Measurements from ENCODE around the gene C1orf21. TPM values are rescaled to one million over a fixed set of nuclear protein-coding genes. Genes with fewer than 3 reads are reported as not detected.

The C1orf21 gene
- total RNA-seq, 1 experiment from 2014 or later = 7.5 TPM

GRCh38 chr1:184507604-184508280 lies 120.9 kb downstream of the C1orf21 start:
- Histone ChIP-seq H3K4me1 (no peaks in the 10 kb centered on the region; the same call in 1 of the 2 replicates), H3K36me3 (no peaks in the 10 kb centered on the region), H3K9me3 (replicated peaks) (no peaks in the 10 kb centered on the region), H3K27ac (no peak overlapping the region), H3K4me3 (no peak overlapping the region), H3K27me3 (no peaks in the 10 kb centered on the region)
- DNase-seq = no peak

- Histone ChIP-seq H3K4me1 (no peaks in the 10 kb centered on the region), H3K27me3 (no peaks in the 10 kb centered on the region), H3K4me3 (no peak overlapping the region), H3K9me3 (replicated peaks) (no peaks in the 10 kb centered on the region), H3K36me3 (no peaks in the 10 kb centered on the region), H3K27ac (no peak overlapping the region)
- DNase-seq = no peak
Measured at GRCh38 chr1:184509105-184509504, 122.3 kb downstream of the C1orf21 start.

DNA sequence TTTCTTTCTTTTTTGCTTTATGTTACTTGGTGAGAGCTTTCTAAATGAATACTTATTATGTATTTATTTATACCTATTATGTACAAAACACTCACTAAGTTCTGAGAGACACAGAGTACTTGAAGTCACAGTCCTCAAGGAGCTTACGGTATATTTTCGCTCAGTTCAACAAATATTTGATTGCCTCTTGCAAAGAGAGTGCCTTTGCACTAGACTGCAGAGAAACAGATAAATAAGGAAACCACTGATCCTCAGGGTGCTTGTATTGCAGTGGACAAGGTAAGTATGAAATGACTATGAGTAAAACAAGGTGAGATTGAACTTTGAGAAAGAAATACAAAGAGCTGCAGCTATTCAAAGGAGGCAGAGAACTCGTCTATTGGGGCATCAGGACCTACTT lies 123.3 kb downstream of the C1orf21 start:
- Histone ChIP-seq H3K4me3 (no peak overlapping the region), H3K36me3 (no peaks in the 10 kb centered on the region), H3K27me3 (no peaks in the 10 kb centered on the region), H3K27ac (no peak overlapping the region), H3K9me3 (replicated peaks) (no peaks in the 10 kb centered on the region), H3K4me1 (no peaks in the 10 kb centered on the region)
- DNase-seq = no peak

DNA sequence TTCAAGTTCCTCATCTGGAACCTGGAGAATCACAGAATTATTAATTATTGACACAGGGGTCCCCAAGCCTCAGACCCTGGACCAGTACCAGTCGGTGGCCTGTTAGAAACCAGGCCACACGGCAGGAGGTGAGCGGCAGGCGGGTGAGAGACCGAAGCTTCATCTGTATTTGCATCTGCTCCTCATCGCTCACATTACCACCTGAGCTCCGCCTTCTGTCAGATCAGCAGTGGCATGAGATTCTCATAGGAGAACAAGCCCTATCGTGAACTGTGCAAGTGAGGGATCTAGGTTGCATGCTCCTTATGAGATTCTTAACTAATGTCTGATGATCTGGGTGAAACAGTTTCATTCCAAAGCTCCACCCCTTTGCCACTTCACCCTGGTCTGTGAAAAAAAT lies 125.9 kb downstream of the C1orf21 start:
- DNase-seq = no peak
- H3K9me3 ChIP-seq (replicated peaks) = no peaks in the 10 kb centered on the region
- H3K36me3 ChIP-seq = no peaks in the 10 kb centered on the region
- no peaks in the 10 kb centered on the region for H3K27me3 ChIP-seq
- no peak overlapping the region for H3K4me3 ChIP-seq
- H3K4me1 ChIP-seq = no peaks in the 10 kb centered on the region
- no peak overlapping the region for H3K27ac ChIP-seq

- H3K9me3 ChIP-seq (replicated peaks) = no peaks in the 10 kb centered on the region
- no peaks in the 10 kb centered on the region for H3K27me3 ChIP-seq
- no peaks in the 10 kb centered on the region for H3K36me3 ChIP-seq
- H3K27ac ChIP-seq = no peak overlapping the region
- DNase-seq = no peak
- H3K4me1 ChIP-seq = no peaks in the 10 kb centered on the region
- H3K4me3 ChIP-seq = no peak overlapping the region
Measured at GRCh38 chr1:184513421-184513820, 126.6 kb downstream of the C1orf21 start.

- DNase-seq = no peak
Measured at GRCh38 chr1:184513966-184514365, 127.1 kb downstream of the C1orf21 start.

GRCh38 chr1:184514447-184514846 lies 127.6 kb downstream of the C1orf21 start:
- Histone ChIP-seq H3K4me1 (no peaks in the 10 kb centered on the region), H3K4me3 (no peak overlapping the region), H3K9me3 (replicated peaks) (no peaks in the 10 kb centered on the region), H3K36me3 (no peaks in the 10 kb centered on the region), H3K27me3 (no peaks in the 10 kb centered on the region), H3K27ac (no peak overlapping the region)
- DNase-seq = no peak

More at GRCh38 chr1:184513966-184514365, 127.1 kb downstream of the C1orf21 start:
- no peaks in the 10 kb centered on the region for H3K27me3 ChIP-seq
- no peak overlapping the region for H3K27ac ChIP-seq
- no peaks in the 10 kb centered on the region for H3K9me3 ChIP-seq (replicated peaks)
- H3K4me3 ChIP-seq = no peak overlapping the region
- no peaks in the 10 kb centered on the region for H3K4me1 ChIP-seq
- no peaks in the 10 kb centered on the region for H3K36me3 ChIP-seq

- H3K9me3 ChIP-seq (replicated peaks) = no peaks in the 10 kb centered on the region
- H3K27me3 ChIP-seq = no peaks in the 10 kb centered on the region
- DNase-seq = no peak
Measured at GRCh38 chr1:184517130-184517529, 130.3 kb downstream of the C1orf21 start.

GRCh38 chr1:184518736-184519357 lies 132.0 kb downstream of the C1orf21 start:
- Histone ChIP-seq H3K4me3 (no peak overlapping the region), H3K27ac (no peak overlapping the region), H3K9me3 (replicated peaks) (no peaks in the 10 kb centered on the region), H3K36me3 (no peaks in the 10 kb centered on the region), H3K4me1 (no peaks in the 10 kb centered on the region), H3K27me3 (no peaks in the 10 kb centered on the region)
- no peak for DNase-seq

More at GRCh38 chr1:184517130-184517529, 130.3 kb downstream of the C1orf21 start:
- Histone ChIP-seq H3K4me3 (no peak overlapping the region), H3K4me1 (no peaks in the 10 kb centered on the region), H3K36me3 (no peaks in the 10 kb centered on the region), H3K27ac (no peak overlapping the region)

DNA sequence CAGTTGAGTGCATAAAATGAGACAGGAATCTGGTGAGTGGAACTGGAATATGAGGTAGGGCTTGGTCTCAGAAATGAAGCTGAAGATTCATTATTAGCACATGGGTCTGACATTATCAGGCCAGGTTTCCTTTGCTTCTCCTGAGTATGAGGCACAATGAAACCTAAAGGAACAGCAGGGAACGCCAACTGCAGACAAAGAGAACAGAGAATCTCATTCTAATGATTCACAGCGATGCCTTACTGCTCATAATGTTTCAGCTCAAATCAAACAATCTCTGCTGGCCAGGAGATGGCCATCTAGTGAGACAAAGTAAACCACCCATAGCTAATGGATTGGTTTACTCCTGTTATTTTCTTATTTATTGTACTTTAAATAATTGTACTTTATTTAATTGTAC lies 133.5 kb downstream of the C1orf21 start:
- H3K27ac ChIP-seq = no peak overlapping the region
- no peak for DNase-seq
- no peaks in the 10 kb centered on the region for H3K4me1 ChIP-seq
- no peaks in the 10 kb centered on the region for H3K27me3 ChIP-seq
- H3K36me3 ChIP-seq = no peaks in the 10 kb centered on the region
- no peak overlapping the region for H3K4me3 ChIP-seq
- H3K9me3 ChIP-seq (replicated peaks) = no peaks in the 10 kb centered on the region

GRCh38 chr1:184524248-184524647 lies 137.4 kb downstream of the C1orf21 start:
- H3K4me3 ChIP-seq = no peak overlapping the region
- no peaks in the 10 kb centered on the region for H3K27me3 ChIP-seq
- H3K36me3 ChIP-seq = no peaks in the 10 kb centered on the region
- no peaks in the 10 kb centered on the region for H3K4me1 ChIP-seq
- no peaks in the 10 kb centered on the region for H3K9me3 ChIP-seq (replicated peaks)
- H3K27ac ChIP-seq = no peak overlapping the region
- DNase-seq = no peak

DNA sequence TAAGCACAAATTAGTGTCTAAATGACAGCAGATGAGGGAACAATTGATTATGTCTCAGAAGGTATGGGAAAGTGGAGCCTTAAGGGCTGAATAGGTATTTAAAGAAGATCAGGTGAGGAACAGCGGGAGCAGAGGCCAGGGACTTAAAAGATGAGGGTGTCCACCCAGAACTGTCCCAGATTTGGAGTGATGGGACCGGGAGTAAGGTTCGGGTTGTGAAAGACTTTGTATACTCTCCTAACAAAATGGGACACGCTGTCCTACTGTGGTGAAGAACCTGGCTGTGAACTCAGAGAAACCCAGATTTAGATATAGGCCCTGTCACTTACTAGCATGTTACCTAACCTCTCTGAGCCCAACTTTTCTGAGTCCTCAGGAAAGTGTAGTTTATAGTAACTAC lies 140.6 kb downstream of the C1orf21 start:
- no peak for DNase-seq
- Histone ChIP-seq H3K4me1 (no peaks in the 10 kb centered on the region), H3K9me3 (replicated peaks) (no peaks in the 10 kb centered on the region), H3K36me3 (no peaks in the 10 kb centered on the region), H3K27ac (no peak overlapping the region), H3K4me3 (no peak overlapping the region), H3K27me3 (no peaks in the 10 kb centered on the region)

DNA sequence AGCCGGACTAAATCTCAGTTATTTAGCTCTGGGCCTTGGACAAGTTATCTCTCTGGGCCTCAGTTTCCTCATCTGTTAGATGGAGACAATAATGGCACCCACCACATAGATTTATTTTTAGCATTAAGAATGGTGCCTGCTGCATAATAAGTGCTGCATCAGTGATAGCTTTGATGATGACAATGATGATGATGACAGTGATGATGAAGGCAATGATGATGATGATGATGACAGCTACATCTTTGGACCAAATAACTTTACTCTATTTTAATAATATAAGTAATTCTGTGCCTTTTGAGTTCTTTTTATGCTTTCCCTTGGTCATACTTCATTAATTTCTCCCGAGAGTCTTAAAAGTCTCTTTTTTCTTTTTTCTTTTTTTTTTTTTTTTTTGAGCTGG lies 143.4 kb downstream of the C1orf21 start:
- Histone ChIP-seq H3K9me3 (replicated peaks) (no peaks in the 10 kb centered on the region), H3K4me3 (no peak overlapping the region), H3K27me3 (no peaks in the 10 kb centered on the region), H3K27ac (no peak overlapping the region), H3K36me3 (no peaks in the 10 kb centered on the region), H3K4me1 (peaks cover 8% of the 10 kb centered on the region)
- DNase-seq = no peak

DNA sequence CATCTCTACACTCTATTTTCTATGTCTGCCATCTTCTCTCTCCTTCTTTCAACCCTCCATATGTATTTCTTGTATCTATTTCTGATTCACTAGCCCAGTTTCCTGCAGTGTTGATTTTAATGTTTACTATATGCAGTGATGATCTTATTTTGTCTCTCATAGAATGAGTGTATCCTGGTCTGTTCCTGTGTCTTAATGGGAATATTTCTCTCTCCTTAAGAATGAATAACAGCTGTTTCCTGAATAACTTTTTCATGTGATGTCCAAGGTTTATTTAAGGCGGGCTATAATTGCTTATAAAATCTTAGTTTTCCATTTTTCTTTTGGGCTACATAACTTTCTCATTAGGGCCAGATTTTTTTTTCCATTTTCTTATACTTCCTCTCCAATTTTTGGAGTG lies 144.5 kb downstream of the C1orf21 start:
- Histone ChIP-seq H3K4me1 (peaks cover 16% of the 10 kb centered on the region), H3K36me3 (no peaks in the 10 kb centered on the region), H3K4me3 (no peak overlapping the region), H3K9me3 (replicated peaks) (no peaks in the 10 kb centered on the region), H3K27me3 (no peaks in the 10 kb centered on the region), H3K27ac (no peak overlapping the region)
- no peak for DNase-seq

DNA sequence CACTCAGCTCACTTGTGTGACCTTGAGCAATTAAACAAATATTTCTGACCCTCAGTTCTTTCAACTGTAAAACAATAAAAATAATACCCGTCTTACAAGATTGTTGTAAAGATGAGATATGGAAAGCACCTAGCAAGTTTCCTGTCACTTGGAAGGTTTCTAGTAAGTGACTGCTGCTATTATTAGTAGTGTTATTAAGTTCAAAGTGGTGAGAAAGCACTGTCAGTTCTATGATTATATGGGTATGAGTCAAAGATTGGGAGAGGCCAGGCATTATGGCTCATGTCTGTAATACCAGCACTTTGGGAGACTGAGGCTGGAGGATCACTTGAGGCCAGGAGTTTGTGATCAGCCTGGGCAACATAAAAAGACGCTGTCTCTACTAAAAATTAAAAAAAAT lies 145.4 kb downstream of the C1orf21 start:
- no peak for DNase-seq
- H3K36me3 ChIP-seq = no peaks in the 10 kb centered on the region
- H3K9me3 ChIP-seq (replicated peaks) = no peaks in the 10 kb centered on the region
- peaks cover 16% of the 10 kb centered on the region for H3K4me1 ChIP-seq
- no peak overlapping the region for H3K27ac ChIP-seq
- H3K4me3 ChIP-seq = no peak overlapping the region
- H3K27me3 ChIP-seq = no peaks in the 10 kb centered on the region

- no peaks in the 10 kb centered on the region for H3K36me3 ChIP-seq
- no peak overlapping the region for H3K27ac ChIP-seq
- no peaks in the 10 kb centered on the region for H3K27me3 ChIP-seq
- no peak for DNase-seq
- no peak overlapping the region for H3K4me3 ChIP-seq
- H3K9me3 ChIP-seq (replicated peaks) = no peaks in the 10 kb centered on the region
- H3K4me1 ChIP-seq = peaks cover 16% of the 10 kb centered on the region
Measured at GRCh38 chr1:184533049-184533448, 146.2 kb downstream of the C1orf21 start.

Measured in SJCRH30 (cell line).